H9 (cell line): ENCODE results near the gene AKR7A3. TPM values are rescaled to one million over a fixed set of nuclear protein-coding genes. Genes with fewer than 3 reads are reported as not detected.
A peak's percentile ranks its signal among the peaks of the same experiment; 100 is the strongest.
"Not testable (repeated sequence)": the region's sequence is repeated elsewhere in the genome, so short reads cannot be mapped to it uniquely, and the experiment has no call there.

Experiments used
- DNase-seq: peaks from one replicate; pipeline ENCODE4 v3.0.0-alpha.2; 2017
- H2AFZ ChIP-seq: one replicate; pipeline ENCODE4 v1.6.1; 2013; ENCODE audit warnings: mild to moderate bottlenecking, low read length, control low read depth, moderate library complexity
- H2AK5ac ChIP-seq: 2 replicates; pipeline ENCODE4 v1.6.1; 2013; ENCODE audit warnings: low read length, control low read depth, mixed read lengths; ENCODE audit not compliant: insufficient read length
- H2BK120ac ChIP-seq: one replicate; pipeline ENCODE4 v1.6.1; 2013; ENCODE audit warnings: low read depth, mild to moderate bottlenecking, low read length, control low read depth, inconsistent platforms; ENCODE audit not compliant: poor library complexity, severe bottlenecking
- H2BK12ac ChIP-seq: 2 replicates; pipeline ENCODE4 v1.6.1; 2013; ENCODE audit warnings: low read length, control low read depth, mixed read lengths, low read depth; ENCODE audit not compliant: insufficient read length
- H2BK15ac ChIP-seq: 2 replicates; pipeline ENCODE4 v1.6.1; 2013; ENCODE audit warnings: low read depth, low read length, control low read depth
- H2BK20ac ChIP-seq: one replicate; pipeline ENCODE4 v1.6.1; 2013; ENCODE audit warnings: low read depth, mild to moderate bottlenecking, low read length, control low read depth, inconsistent platforms; ENCODE audit not compliant: poor library complexity, severe bottlenecking
- H2BK5ac ChIP-seq: 2 replicates; pipeline ENCODE4 v1.6.1; 2013; ENCODE audit warnings: low read length, control low read depth, mixed read lengths; ENCODE audit not compliant: insufficient read length
- H3K14ac ChIP-seq: 2 replicates; pipeline ENCODE4 v1.6.1; 2013; ENCODE audit warnings: low read length, control low read depth; ENCODE audit not compliant: insufficient read depth
- H3K18ac ChIP-seq: 2 replicates; pipeline ENCODE4 v1.6.1; 2013; ENCODE audit warnings: low read depth, mild to moderate bottlenecking, mixed read lengths, low read length, control low read depth; ENCODE audit not compliant: insufficient read length
- H3K23ac ChIP-seq: 2 replicates; pipeline ENCODE4 v1.6.1; 2013; ENCODE audit warnings: low read length, control low read depth, mixed read lengths, low read depth; ENCODE audit not compliant: insufficient read length
- H3K23me2 ChIP-seq: 2 replicates; pipeline ENCODE4 v1.6.1; 2013; ENCODE audit warnings: low read depth, mild to moderate bottlenecking, mixed read lengths, low read length, control low read depth; ENCODE audit not compliant: insufficient read length, poor library complexity, severe bottlenecking
- H3K27ac ChIP-seq: 2 replicates; pipeline ENCODE4 v1.5.1; 2013; ENCODE audit warnings: low read length, control low read depth, mixed read lengths, low read depth; ENCODE audit not compliant: insufficient read length
- H3K27me3 ChIP-seq: 2 replicates; pipeline ENCODE4 v1.6.1; 2013; ENCODE audit warnings: low read length, control low read depth, inconsistent platforms; ENCODE audit not compliant: insufficient read depth
- H3K4ac ChIP-seq: 2 replicates; pipeline ENCODE4 v1.6.1; 2013; ENCODE audit warnings: low read depth, mild to moderate bottlenecking, control low read depth, inconsistent platforms, low read length, moderate library complexity
- H3K4me1 ChIP-seq: 2 replicates; pipeline ENCODE4 v1.6.1; 2013; ENCODE audit warnings: low read length, control low read depth, inconsistent platforms; ENCODE audit not compliant: insufficient read depth
- H3K4me2 ChIP-seq: 2 replicates; pipeline ENCODE4 v1.6.1; 2013; ENCODE audit warnings: low read length, control low read depth, mixed read lengths; ENCODE audit not compliant: insufficient read length, insufficient read depth
- H3K56ac ChIP-seq: 2 replicates; pipeline ENCODE4 v1.6.1; 2013; ENCODE audit warnings: low read depth, mild to moderate bottlenecking, mixed read lengths, low read length, control low read depth; ENCODE audit not compliant: insufficient read length
- H3K79me1 ChIP-seq: 2 replicates; pipeline ENCODE4 v1.6.1; 2013; ENCODE audit warnings: low read depth, mild to moderate bottlenecking, moderate library complexity, low read length, control low read depth, inconsistent platforms; ENCODE audit not compliant: insufficient read depth, poor library complexity, severe bottlenecking
- H3K79me2 ChIP-seq: 2 replicates; pipeline ENCODE4 v1.6.1; 2013; ENCODE audit warnings: low read length, control low read depth, inconsistent platforms; ENCODE audit not compliant: insufficient read depth
- H3K9ac ChIP-seq: 2 replicates; pipeline ENCODE4 v1.6.1; 2013; ENCODE audit warnings: low read length, control low read depth, mixed read lengths; ENCODE audit not compliant: insufficient read length; ENCODE audit errors: extremely low read depth
- H3K9me3 ChIP-seq: one replicate; pipeline ENCODE4 v1.6.1; 2013; ENCODE audit warnings: low read depth, low read length, inconsistent platforms; ENCODE audit not compliant: control insufficient read depth
- H3T11ph ChIP-seq: one replicate; pipeline ENCODE4 v1.6.1; 2013; ENCODE audit warnings: mild to moderate bottlenecking, low read length, control low read depth, inconsistent platforms
- H4K20me1 ChIP-seq: one replicate; pipeline ENCODE4 v1.6.1; 2013; ENCODE audit not compliant: control insufficient read depth, insufficient read length, insufficient read depth
- H4K5ac ChIP-seq: 2 replicates; pipeline ENCODE4 v1.6.1; 2013; ENCODE audit warnings: low read depth, mild to moderate bottlenecking, mixed read lengths, low read length, control low read depth; ENCODE audit not compliant: insufficient read length
- H4K8ac ChIP-seq: replicated peaks from 2 replicates; pipeline ENCODE4 v1.6.1; 2013; ENCODE audit warnings: low read length, control low read depth, mixed read lengths, low read depth; ENCODE audit not compliant: insufficient read length
- H4K91ac ChIP-seq: 2 replicates; pipeline ENCODE4 v1.6.1; 2013; ENCODE audit warnings: low read depth, mild to moderate bottlenecking, moderate library complexity, mixed read lengths, low read length, control low read depth; ENCODE audit not compliant: insufficient read length
- H3K27ac Mint-ChIP-seq, 3 experiments: 2 replicates in 2 of 3; 3 replicates in 1 of 3; pipeline ENCODE4 v1.8.0; 2020 to 2021; ENCODE audit warnings: mixed read lengths in 3 of 3, mild to moderate bottlenecking in 1 of 3, moderate library complexity in 1 of 3
- H3K27me3 Mint-ChIP-seq: 2 replicates; pipeline ENCODE4 v1.8.0; 2021; ENCODE audit warnings: low read depth, mild to moderate bottlenecking, moderate library complexity, mixed read lengths
- H3K36me3 Mint-ChIP-seq, 3 experiments: 2 replicates in 2 of 3; 3 replicates in 1 of 3; pipeline ENCODE4 v1.8.0; 2020 to 2021; ENCODE audit warnings: low read depth in 3 of 3, mixed read lengths in 3 of 3; ENCODE audit not compliant: insufficient read depth in 1 of 3
- H3K4me1 Mint-ChIP-seq, 2 experiments: 2 replicates each; pipeline ENCODE4 v1.8.0; 2020; ENCODE audit warnings: mixed read lengths in 2 of 2
- H3K4me3 Mint-ChIP-seq, 2 experiments: 2 replicates in 1 of 2; 3 replicates in 1 of 2; pipeline ENCODE4 v1.8.0; 2020 to 2021; ENCODE audit warnings: mild to moderate bottlenecking in 2 of 2, mixed read lengths in 2 of 2, moderate library complexity in 1 of 2
- H3K9me3 Mint-ChIP-seq, 2 experiments: 2 replicates in 1 of 2; 3 replicates in 1 of 2; pipeline ENCODE4 v1.8.0; 2020; ENCODE audit warnings: mild to moderate bottlenecking in 2 of 2, mixed read lengths in 2 of 2, moderate library complexity in 1 of 2
- WGBS: extraction: QIAGEN DNeasy Blood & Tissue Kit; methylation state at CpG from one replicate; pipeline ENCODE4 v1.1.7; 2013; ENCODE audit warnings: missing lambda C conversion rate, low lambda C conversion rate, mixed read lengths; ENCODE audit not compliant: insufficient read length; ENCODE audit errors: extremely low coverage; 5-methylcytosine and 5-hydroxymethylcytosine counted together
- total RNA-seq: library from RNA; stranded (reverse); gene quantifications from 2 replicates; pipeline ENCODE4 v1.2.1, GENCODE V29; 2021
- TF ChIP-seq, protein P1 (sequence below): fragments of 200-600 bp; sonication (generic); conservative IDR thresholded peaks from 3 replicates; pipeline ENCODE4 v1.8.0; 2021; ENCODE audit warnings: antibody characterized with exemption, mild to moderate bottlenecking

The AKR7A3 gene
- total RNA-seq, 1 experiment from 2014 or later = 0.74 TPM

DNA sequence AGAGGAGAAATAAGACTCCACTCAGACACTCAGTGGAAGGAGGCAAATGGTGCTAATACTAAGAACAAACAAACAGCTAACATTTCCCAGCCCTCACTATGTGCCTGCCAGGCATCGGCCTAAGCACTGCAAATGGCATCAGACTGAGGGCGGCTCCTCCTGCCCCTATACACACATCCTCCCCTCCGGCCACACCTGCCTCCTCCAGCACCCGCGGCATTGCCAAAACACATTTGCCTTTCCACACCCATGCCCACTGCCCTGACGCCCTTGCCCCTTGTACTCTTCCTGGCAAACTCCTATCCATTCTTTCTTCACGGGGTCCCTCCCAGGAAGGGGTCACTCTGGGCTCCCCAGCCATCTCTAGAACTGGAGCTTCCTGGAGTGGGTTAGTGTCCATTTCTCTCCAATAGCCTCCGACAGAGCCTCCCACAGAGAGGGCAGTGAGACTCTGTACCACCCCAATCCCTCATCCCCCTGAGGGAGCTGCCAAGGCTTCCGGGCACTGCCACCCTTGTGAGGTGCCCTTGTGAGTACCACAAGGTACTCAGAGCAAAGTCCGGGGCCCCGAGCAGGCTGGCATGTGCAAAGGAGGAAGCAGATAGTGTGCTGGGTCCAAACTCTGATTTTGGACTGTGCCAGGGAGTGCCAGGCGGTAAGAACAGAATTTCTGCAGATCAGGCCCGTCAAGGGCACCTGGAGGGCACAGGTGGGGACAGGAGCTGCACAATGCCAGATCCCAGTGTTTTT is 959 bp downstream of the AKR7A3 start:
- WGBS = no CpG with 5 or more reads among the region's 13 CpGs
- TF ChIP-seq, protein P1, sequence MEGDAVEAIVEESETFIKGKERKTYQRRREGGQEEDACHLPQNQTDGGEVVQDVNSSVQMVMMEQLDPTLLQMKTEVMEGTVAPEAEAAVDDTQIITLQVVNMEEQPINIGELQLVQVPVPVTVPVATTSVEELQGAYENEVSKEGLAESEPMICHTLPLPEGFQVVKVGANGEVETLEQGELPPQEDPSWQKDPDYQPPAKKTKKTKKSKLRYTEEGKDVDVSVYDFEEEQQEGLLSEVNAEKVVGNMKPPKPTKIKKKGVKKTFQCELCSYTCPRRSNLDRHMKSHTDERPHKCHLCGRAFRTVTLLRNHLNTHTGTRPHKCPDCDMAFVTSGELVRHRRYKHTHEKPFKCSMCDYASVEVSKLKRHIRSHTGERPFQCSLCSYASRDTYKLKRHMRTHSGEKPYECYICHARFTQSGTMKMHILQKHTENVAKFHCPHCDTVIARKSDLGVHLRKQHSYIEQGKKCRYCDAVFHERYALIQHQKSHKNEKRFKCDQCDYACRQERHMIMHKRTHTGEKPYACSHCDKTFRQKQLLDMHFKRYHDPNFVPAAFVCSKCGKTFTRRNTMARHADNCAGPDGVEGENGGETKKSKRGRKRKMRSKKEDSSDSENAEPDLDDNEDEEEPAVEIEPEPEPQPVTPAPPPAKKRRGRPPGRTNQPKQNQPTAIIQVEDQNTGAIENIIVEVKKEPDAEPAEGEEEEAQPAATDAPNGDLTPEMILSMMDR = no peak
- H3K4me1 Mint-ChIP-seq = peaks cover 3 to 7% of the 10 kb centered on the region in 2 experiments
- H2BK120ac ChIP-seq = no peak overlapping the region
- no peak overlapping the region for H3K9ac ChIP-seq
- DNase-seq = no peak
- no peak overlapping the region for H3K23ac ChIP-seq
- H3K23me2 ChIP-seq = peaks cover 5% of the 10 kb centered on the region
- H4K5ac ChIP-seq = no peak overlapping the region
- no peaks in the 10 kb centered on the region for H3K4me1 ChIP-seq
- no peak overlapping the region for H2BK15ac ChIP-seq
- no peak overlapping the region for H4K91ac ChIP-seq
- no peaks in the 10 kb centered on the region for H3K79me2 ChIP-seq
- H3T11ph ChIP-seq = no peak overlapping the region
- no peak overlapping the region for H3K14ac ChIP-seq
- H2AFZ ChIP-seq = no peak overlapping the region
- peaks cover 3 to 8% (median 7%) of the 10 kb centered on the region in 3 experiments; a peak in 5 of 7 replicates for H3K36me3 Mint-ChIP-seq
- peak overlapping the region; percentile 25 to 34; a peak in 3 of 5 replicates for H3K4me3 Mint-ChIP-seq
- H3K79me1 ChIP-seq = no peaks in the 10 kb centered on the region
- no peak overlapping the region for H2AK5ac ChIP-seq
- H3K9me3 ChIP-seq = no peaks in the 10 kb centered on the region
- peaks cover 6 to 12% of the 10 kb centered on the region in 2 experiments; a peak in 4 of 5 replicates for H3K9me3 Mint-ChIP-seq
- H3K27me3 ChIP-seq = no peaks in the 10 kb centered on the region; the same call in 1 of the 2 replicates
- no peak overlapping the region for H3K18ac ChIP-seq
- no peak overlapping the region for H3K56ac ChIP-seq
- H3K27ac ChIP-seq = no peak overlapping the region
- H3K4ac ChIP-seq = no peak overlapping the region
- peaks cover 35% of the 10 kb centered on the region for H3K27me3 Mint-ChIP-seq
- no peak overlapping the region for H3K27ac Mint-ChIP-seq
- no peak overlapping the region for H3K4me2 ChIP-seq
- no peak overlapping the region for H2BK5ac ChIP-seq
- no peaks in the 10 kb centered on the region for H4K20me1 ChIP-seq
- H2BK12ac ChIP-seq = no peak overlapping the region
- no peak overlapping the region for H2BK20ac ChIP-seq
- no peak overlapping the region for H4K8ac ChIP-seq

DNA sequence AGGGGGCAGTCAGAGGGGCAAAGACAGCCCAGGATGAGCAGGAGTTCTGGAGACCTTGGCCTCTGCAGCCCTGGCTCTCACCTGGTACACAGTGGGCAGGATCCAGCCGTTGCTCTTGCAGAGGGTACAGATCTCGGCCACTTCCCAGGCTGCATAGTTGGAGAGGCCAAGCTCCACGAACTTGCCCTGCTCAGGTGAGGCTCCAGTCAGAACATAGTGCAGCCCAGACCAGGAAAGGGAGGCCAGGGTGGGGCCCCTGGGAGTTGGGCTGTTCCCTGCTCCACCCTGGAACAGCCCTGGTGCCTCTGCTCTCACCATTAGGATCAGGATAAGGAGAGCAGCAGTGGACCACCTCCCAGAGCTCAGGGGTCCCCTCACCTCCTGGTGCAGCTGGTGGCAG is 2.8 kb downstream of the AKR7A3 start:
- not testable (repeated sequence) for H3K27ac ChIP-seq, H3K23ac ChIP-seq, H2BK12ac ChIP-seq, H4K20me1 ChIP-seq, H2BK20ac ChIP-seq, H2BK15ac ChIP-seq, H3K23me2 ChIP-seq, H4K5ac ChIP-seq, H3T11ph ChIP-seq, H2BK5ac ChIP-seq, H3K56ac ChIP-seq, H3K4me2 ChIP-seq, H3K36me3 Mint-ChIP-seq, H3K18ac ChIP-seq, H2BK120ac ChIP-seq, H3K4ac ChIP-seq, H3K9me3 Mint-ChIP-seq, H3K4me3 Mint-ChIP-seq, DNase-seq, H3K4me1 ChIP-seq, H2AFZ ChIP-seq, H3K79me1 ChIP-seq, H4K91ac ChIP-seq, H3K9ac ChIP-seq, H3K4me1 Mint-ChIP-seq, H3K14ac ChIP-seq, H3K27me3 ChIP-seq, H2AK5ac ChIP-seq, H3K27ac Mint-ChIP-seq, H3K79me2 ChIP-seq, H3K9me3 ChIP-seq, H4K8ac ChIP-seq
- WGBS = no CpG with 5 or more reads among the region's 3 CpGs
- H3K27me3 Mint-ChIP-seq = peaks cover 35% of the 10 kb centered on the region
